Thymus (tissue), 11 donors: ENCODE measurements around the gene AQR. TPM values are rescaled to one million over a fixed set of nuclear protein-coding genes. Genes with fewer than 3 reads are reported as not detected.

ENCODE experiments used
- DNase-seq, 9 donors: peaks; one replicate each; pipeline ENCODE4 v3.0.0-alpha.2; 2013; ENCODE audit warnings: low spot score in 9 of 9, low read depth in 6 of 9, missing footprints in 1 of 9
- H3K27ac ChIP-seq, 2 donors: one replicate each; pipeline ENCODE4 v1.5.1; 2013; ENCODE audit warnings: control low read depth in 1 of 2, low read depth in 1 of 2, low read length in 1 of 2, mild to moderate bottlenecking in 1 of 2, moderate library complexity in 1 of 2
- H3K27me3 ChIP-seq, 2 donors: one replicate each; pipeline ENCODE4 v1.5.1; 2013; ENCODE audit warnings: low read length in 1 of 2; ENCODE audit not compliant: control insufficient read depth in 2 of 2, insufficient read depth in 1 of 2
- H3K36me3 ChIP-seq, 2 donors: one replicate each; pipeline ENCODE4 v1.5.1; 2013; ENCODE audit warnings: low read length in 1 of 2, mild to moderate bottlenecking in 1 of 2, moderate library complexity in 1 of 2; ENCODE audit not compliant: control insufficient read depth in 2 of 2, insufficient read depth in 2 of 2
- H3K4me1 ChIP-seq, 2 donors: one replicate each; pipeline ENCODE4 v1.5.1; 2013; ENCODE audit warnings: low read length in 2 of 2; ENCODE audit not compliant: control insufficient read depth in 2 of 2, insufficient read depth in 2 of 2
- H3K4me3 ChIP-seq, 2 donors: one replicate each; pipeline ENCODE4 v1.5.1; 2013; ENCODE audit warnings: low read length in 2 of 2, control low read depth in 1 of 2, mild to moderate bottlenecking in 1 of 2
- H3K9me3 ChIP-seq, 2 donors: one replicate each; pipeline ENCODE4 v1.5.1; 2013; ENCODE audit warnings: low read length in 1 of 2, mild to moderate bottlenecking in 1 of 2; ENCODE audit not compliant: control insufficient read depth in 2 of 2, insufficient read depth in 1 of 2
- WGBS: extraction: QIAGEN DNeasy Blood & Tissue Kit; methylation state at CpG from one replicate; pipeline ENCODE4 v1.1.7; 2013; 5-methylcytosine and 5-hydroxymethylcytosine counted together
- polyA plus RNA-seq: library from polyadenylated mRNA; stranded (reverse); fragments of 200-250 nt; gene quantifications from one replicate; pipeline ENCODE4 v1.2.3, GENCODE V29; 2013
- total RNA-seq: library from RNA; stranded (reverse); fragments of 120-200 nt; gene quantifications from one replicate; pipeline ENCODE4 v1.2.4, GENCODE V29; 2013
- donor health status: healthy.

AQR gene
- total and polyA plus RNA-seq, 2 donors = 18.0 to 37.8 TPM

DNA sequence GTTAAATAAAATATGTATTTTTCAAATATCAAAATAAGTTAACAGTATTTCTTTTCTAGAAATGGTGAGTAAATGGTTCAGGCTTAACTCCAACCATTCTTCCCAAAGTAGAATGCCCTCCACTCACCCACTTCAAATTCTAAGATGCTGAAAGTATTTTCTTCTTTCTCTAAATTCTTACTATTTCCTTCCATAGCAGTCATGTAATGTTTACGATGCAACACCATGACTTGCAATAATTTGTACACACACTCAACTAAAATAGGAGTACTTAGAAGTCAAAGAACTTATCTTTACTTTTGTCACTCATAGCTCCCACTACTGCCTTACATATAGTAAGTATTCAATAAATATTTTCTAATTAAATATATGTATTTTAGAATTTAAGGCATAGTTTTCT, 65.0 kb downstream of the AQR start:
- H3K4me1 ChIP-seq = no peaks in the 10 kb centered on the region

DNA sequence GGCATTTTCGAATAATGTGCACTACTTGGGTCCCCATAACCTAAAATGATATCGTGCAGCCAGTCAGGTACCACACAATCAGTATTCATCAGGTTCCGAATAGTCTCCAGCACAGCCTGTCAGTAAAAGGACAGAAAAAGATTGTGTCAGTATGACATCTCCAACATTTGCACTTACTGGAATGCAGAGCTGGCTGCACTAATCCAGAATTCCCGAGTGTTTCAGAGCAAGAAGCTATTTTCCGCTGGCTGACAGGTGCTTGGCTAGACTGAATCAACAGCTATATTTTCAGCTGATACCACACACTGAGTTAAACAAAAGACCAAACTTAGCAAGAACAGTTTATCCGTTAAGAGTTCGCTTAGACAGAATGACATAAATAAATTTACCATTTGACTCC, 68.8 kb downstream of the AQR start:
- H3K27me3 ChIP-seq = no peaks in the 10 kb centered on the region
- no peaks in the 10 kb centered on the region for H3K9me3 ChIP-seq
- no peak overlapping the region for H3K4me3 ChIP-seq
- H3K27ac ChIP-seq = no peak overlapping the region
- DNase-seq = no peak
- WGBS = 98% methylated on average over 7 of the region's 7 CpGs
- no peaks in the 10 kb centered on the region for H3K4me1 ChIP-seq
- peaks cover 9 to 10% of the 10 kb centered on the region in 2 donors for H3K36me3 ChIP-seq

More for the DNA sequence above, 65.0 kb downstream of the AQR start:
- no peaks in the 10 kb centered on the region for H3K9me3 ChIP-seq
- peaks cover 16 to 28% of the 10 kb centered on the region in 2 donors for H3K36me3 ChIP-seq
- no peaks in the 10 kb centered on the region for H3K27me3 ChIP-seq
- H3K4me3 ChIP-seq = no peak overlapping the region
- WGBS = 94% methylated on average over 1 of the region's 1 CpG
- no peak overlapping the region for H3K27ac ChIP-seq
- DNase-seq = no peak

DNA sequence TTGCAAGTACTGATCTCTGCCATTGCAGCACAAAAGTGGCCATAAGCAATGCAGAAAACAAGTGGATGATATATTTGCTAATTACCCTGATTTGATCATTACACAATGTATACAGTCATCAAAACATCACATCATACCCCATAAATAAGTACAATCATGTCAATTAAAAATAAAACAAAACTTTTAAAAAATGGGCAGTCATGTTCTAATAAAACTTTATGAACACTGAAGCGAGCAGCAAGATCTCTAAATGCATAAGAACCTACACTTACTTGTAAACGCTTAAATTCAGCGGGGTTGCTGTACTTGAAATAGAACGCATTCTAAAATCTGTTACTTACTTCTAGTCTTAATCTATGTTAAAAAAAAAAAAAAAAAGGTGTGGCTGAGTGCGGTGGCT, 73.4 kb downstream of the AQR start:
- Histone ChIP-seq H3K27me3 (no peaks in the 10 kb centered on the region), H3K27ac (no peak overlapping the region), H3K4me3 (no peak overlapping the region), H3K36me3 (peaks cover 11 to 15% of the 10 kb centered on the region in 2 donors), H3K4me1 (no peaks in the 10 kb centered on the region), H3K9me3 (peaks cover 0 to 4% of the 10 kb centered on the region in 2 donors)
- 97% methylated on average over 5 of the region's 5 CpGs for WGBS
- no peak for DNase-seq

DNA sequence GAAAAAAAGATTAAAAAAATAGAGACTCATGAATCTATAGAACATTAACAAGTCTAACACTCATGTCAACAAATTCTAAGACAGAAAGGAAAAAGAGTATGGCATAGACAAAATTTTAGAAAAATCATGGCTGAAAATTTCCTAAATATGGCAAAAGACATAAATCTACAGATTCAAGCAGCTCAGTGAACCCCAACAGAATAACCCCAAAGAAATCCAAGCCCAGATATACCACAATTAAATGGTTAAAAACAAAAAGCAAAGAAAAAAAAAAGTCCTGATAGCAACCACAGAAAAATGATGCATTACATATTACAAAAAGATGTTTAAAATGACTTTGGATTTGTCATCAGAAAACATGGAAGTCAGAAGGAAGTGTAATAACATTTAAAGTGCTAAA, 75.6 kb downstream of the AQR start:
- Histone ChIP-seq H3K4me1 (no peaks in the 10 kb centered on the region), H3K4me3 (no peak overlapping the region), H3K9me3 (peaks cover 0 to 4% of the 10 kb centered on the region in 2 donors), H3K27me3 (no peaks in the 10 kb centered on the region), H3K36me3 (peaks cover 7 to 9% of the 10 kb centered on the region in 2 donors), H3K27ac (no peak overlapping the region)
- no peak for DNase-seq

DNA sequence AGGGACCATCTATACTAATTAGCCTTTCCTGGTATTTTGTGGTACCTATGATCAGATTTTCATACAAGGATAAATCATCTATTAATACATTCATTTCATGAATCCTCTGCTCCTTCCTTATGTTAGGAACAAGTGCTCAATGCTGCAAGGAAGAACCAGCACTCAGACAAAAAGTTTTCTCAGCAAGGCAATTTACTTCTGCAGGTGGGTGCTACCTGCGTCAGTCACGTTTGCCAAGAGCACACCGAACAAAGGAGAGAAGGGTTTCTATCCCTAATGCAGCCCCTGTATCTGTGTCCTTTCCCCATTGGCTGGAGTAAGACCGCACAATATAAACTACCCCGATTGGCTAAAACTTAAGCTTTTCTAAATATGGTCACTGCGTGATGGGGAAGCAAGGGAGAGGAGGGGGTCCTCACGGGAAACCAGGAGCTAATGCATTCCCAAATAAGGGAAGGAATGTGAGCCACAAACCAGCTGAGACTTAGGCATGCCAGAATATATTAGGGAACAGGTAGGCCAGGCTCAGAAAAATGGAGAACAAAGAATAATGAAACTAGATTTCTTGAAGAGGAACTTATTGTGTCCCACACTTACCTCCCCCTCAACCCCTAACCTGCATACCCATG, 76.5 kb downstream of the AQR start:
- no peaks in the 10 kb centered on the region for H3K27me3 ChIP-seq
- peaks cover 7 to 13% of the 10 kb centered on the region in 2 donors for H3K36me3 ChIP-seq
- H3K4me1 ChIP-seq = no peaks in the 10 kb centered on the region
- H3K4me3 ChIP-seq = no peak overlapping the region
- peaks cover 0 to 4% of the 10 kb centered on the region in 2 donors for H3K9me3 ChIP-seq
- H3K27ac ChIP-seq = no peak overlapping the region
- WGBS = 85% methylated on average over 7 of the region's 7 CpGs
- no peak for DNase-seq

DNA sequence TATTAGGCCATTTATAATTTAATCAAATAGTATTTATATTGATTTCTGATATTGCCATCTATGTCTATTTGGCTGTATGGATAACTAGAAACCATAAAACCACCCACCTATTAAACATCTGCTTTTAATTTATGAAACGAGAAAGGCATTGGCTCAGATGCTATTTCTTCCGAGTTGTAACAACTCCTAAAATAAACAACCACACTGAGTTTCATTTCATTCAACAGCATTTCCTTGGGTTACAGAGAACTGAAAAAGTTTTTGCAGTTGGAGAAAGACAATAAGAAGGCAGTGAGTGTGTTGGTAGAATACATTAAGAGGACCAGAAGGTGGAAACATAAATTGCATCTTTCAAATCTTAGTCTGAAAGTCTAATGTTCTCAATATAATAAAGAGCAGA, 79.1 kb downstream of the AQR start:
- Histone ChIP-seq H3K27me3 (no peaks in the 10 kb centered on the region), H3K36me3 (peaks cover 7 to 19% of the 10 kb centered on the region in 2 donors), H3K4me1 (no peaks in the 10 kb centered on the region), H3K4me3 (no peak overlapping the region), H3K9me3 (peaks cover 0 to 4% of the 10 kb centered on the region in 2 donors), H3K27ac (no peak overlapping the region)
- WGBS = 98% methylated on average over 2 of the region's 2 CpGs
- no peak for DNase-seq

DNA sequence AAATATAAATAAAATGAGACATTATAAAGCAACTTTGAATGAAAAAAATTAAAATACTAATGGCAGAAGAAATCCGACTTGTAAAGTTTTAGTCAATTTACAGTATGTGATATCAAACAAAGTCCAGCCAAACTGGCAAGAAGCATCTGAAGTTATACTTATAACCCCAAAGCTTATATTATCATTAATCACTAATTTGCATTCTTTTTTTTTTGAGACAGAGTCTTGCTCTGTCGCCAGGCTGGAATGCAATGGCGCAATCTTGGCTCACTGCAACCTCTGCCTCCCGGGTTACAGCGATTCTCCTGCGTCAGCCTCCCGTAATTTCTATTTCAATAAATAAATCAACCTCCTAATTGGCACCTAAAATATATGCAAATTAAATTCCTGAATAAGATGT, 80.1 kb downstream of the AQR start:
- H3K4me3 ChIP-seq = no peak overlapping the region
- H3K4me1 ChIP-seq = no peaks in the 10 kb centered on the region
- H3K27ac ChIP-seq = no peak overlapping the region
- H3K9me3 ChIP-seq = peaks cover 0 to 4% of the 10 kb centered on the region in 2 donors
- H3K36me3 ChIP-seq = peaks cover 7 to 24% of the 10 kb centered on the region in 2 donors
- no peak for DNase-seq
- WGBS = 97% methylated on average over 7 of the region's 7 CpGs
- H3K27me3 ChIP-seq = no peaks in the 10 kb centered on the region

DNA sequence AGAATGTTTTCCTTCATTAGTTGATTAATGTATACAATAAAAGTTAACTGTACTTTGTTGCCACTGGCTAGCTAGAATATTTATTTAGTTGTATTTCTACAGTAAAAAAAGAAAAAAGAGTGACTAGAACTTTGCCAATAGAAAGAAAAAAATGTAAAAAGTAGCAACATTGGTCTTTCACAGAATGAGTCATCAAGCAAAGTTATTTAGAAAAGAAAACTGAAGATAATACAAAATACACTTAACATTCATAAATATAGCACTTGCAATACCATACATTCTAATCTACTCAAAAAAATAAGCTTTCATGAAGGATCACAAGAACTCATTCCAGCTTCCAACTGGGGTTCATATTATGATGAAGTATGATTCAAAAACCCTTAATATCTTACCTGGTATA, 83.4 kb downstream of the AQR start:
- no peak for DNase-seq
- Histone ChIP-seq H3K9me3 (no peaks in the 10 kb centered on the region), H3K4me3 (no peak overlapping the region), H3K4me1 (no peaks in the 10 kb centered on the region), H3K36me3 (peaks cover 7 to 27% of the 10 kb centered on the region in 2 donors), H3K27me3 (no peaks in the 10 kb centered on the region), H3K27ac (no peak overlapping the region)

DNA sequence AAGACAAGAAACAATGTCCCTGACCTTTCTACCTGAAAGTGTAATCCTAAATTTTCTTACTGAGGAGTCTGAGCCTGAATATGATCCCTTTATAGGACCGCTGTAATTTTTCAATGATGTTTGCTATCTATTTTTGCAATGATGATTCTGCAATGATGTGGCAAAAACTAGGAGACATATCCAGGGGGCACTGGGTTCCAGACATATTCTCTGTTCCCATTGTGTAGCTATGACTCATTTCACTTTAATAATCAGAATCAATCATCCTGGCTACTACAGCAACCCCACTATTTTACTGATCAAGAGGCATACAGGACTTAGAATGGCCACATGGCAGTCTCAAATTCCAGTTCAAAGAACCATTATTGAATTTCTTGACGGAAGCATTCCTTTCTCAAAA, 85.9 kb downstream of the AQR start:
- 98% methylated on average over 2 of the region's 2 CpGs for WGBS
- Histone ChIP-seq H3K36me3 (peaks cover 10 to 39% of the 10 kb centered on the region in 2 donors), H3K4me3 (no peak overlapping the region), H3K4me1 (no peaks in the 10 kb centered on the region), H3K9me3 (no peaks in the 10 kb centered on the region), H3K27me3 (no peaks in the 10 kb centered on the region), H3K27ac (no peak overlapping the region)
- DNase-seq = no peak
